ENCODE measurements around the gene ERCC1.

The ERCC1 gene

GRCh38 chr19:45358213-45358792 is 65.4 kb downstream of the ERCC1 start:
- DNase-seq: no peak

GRCh38 chr19:45357445-45357783 is 66.3 kb downstream of the ERCC1 start:
- no peak for DNase-seq

Data from activated CD4-positive, alpha-beta T cell treated with anti-CD3 and anti-CD28 coated beads, Interleukin-2, amount 50 U/mL, for 16 hours (primary cell).